Endodermal cell (in vitro differentiated cells): ENCODE data around the gene SMIM38. TPM values are rescaled to one million over a fixed set of nuclear protein-coding genes. Genes with fewer than 3 reads are reported as not detected.

Experiments used
- DNase-seq: peaks from one replicate; pipeline ENCODE4 v3.0.0-alpha.2; 2017
- H3K27ac ChIP-seq: 2 replicates; pipeline ENCODE4 v1.5.1; 2013; ENCODE audit warnings: mild to moderate bottlenecking, low read depth, low read length, moderate library complexity
- H3K27me3 ChIP-seq: 2 replicates; pipeline ENCODE4 v1.6.1; 2013; ENCODE audit warnings: mild to moderate bottlenecking, low read length, moderate library complexity; ENCODE audit not compliant: insufficient read depth, control insufficient read depth, poor library complexity, severe bottlenecking
- H3K36me3 ChIP-seq: 2 replicates; pipeline ENCODE4 v1.7.0; 2013; ENCODE audit warnings: mild to moderate bottlenecking, low read length, moderate library complexity; ENCODE audit not compliant: control insufficient read depth, insufficient read depth
- H3K4me1 ChIP-seq: one replicate; pipeline ENCODE4 v1.7.0; 2013; ENCODE audit warnings: low read length; ENCODE audit not compliant: control insufficient read depth, insufficient read depth
- H3K4me3 ChIP-seq: 2 replicates; pipeline ENCODE4 v1.5.1; 2013; ENCODE audit warnings: mild to moderate bottlenecking, low read length, moderate library complexity
- H3K9ac ChIP-seq: 2 replicates; pipeline ENCODE4 v1.6.1; 2013; ENCODE audit warnings: mild to moderate bottlenecking, low read length, moderate library complexity; ENCODE audit not compliant: poor library complexity, severe bottlenecking; ENCODE audit errors: extremely low read depth
- H3K9me3 ChIP-seq: 2 replicates; pipeline ENCODE4 v1.6.1; 2013; ENCODE audit warnings: mild to moderate bottlenecking, low read length, moderate library complexity; ENCODE audit not compliant: control insufficient read depth
- H3K27ac Mint-ChIP-seq: 2 replicates; pipeline ENCODE4 v1.8.0; 2020; ENCODE audit warnings: mixed read lengths
- H3K27me3 Mint-ChIP-seq: 2 replicates; pipeline ENCODE4 v1.8.0; 2021; ENCODE audit warnings: mild to moderate bottlenecking, mixed read lengths; ENCODE audit not compliant: insufficient read depth
- H3K36me3 Mint-ChIP-seq: 2 replicates; pipeline ENCODE4 v1.8.0; 2020; ENCODE audit warnings: low read depth, mixed read lengths
- H3K4me1 Mint-ChIP-seq: 2 replicates; pipeline ENCODE4 v1.8.0; 2020; ENCODE audit warnings: mixed read lengths
- H3K4me3 Mint-ChIP-seq: 2 replicates; pipeline ENCODE4 v1.8.0; 2020; ENCODE audit warnings: mild to moderate bottlenecking, moderate library complexity, mixed read lengths
- H3K9me3 Mint-ChIP-seq: 2 replicates; pipeline ENCODE4 v1.8.0; 2020; ENCODE audit warnings: mild to moderate bottlenecking, mixed read lengths
- WGBS, 2 experiments: methylation state at CpG; one replicate each; pipeline versions ENCODE4 v1.1.5 to v1.1.7; 2013; ENCODE audit warnings: missing lambda C conversion rate in 2 of 2, mixed read lengths in 1 of 2; ENCODE audit not compliant: insufficient coverage in 1 of 2, insufficient read length in 1 of 2; 5-methylcytosine and 5-hydroxymethylcytosine counted together
- total RNA-seq, 2 donors: library from RNA; stranded (reverse); fragmentation: NEBNext Ultra II Directional in 1 of 2; extraction: Animal tissue kit (Norgen Biotek cat#: 25700) in 1 of 2; gene quantifications; 2 replicates in 1 of 2; 3 replicates in 1 of 2; pipeline ENCODE4 v1.2.1, GENCODE V29; 2021
- TF ChIP-seq, protein P1 (sequence below): fragments of 200-600 bp; sonication (generic); conservative IDR thresholded peaks from 2 replicates; pipeline ENCODE4 v1.5.0; 2021; ENCODE audit warnings: antibody characterized with exemption, mild to moderate bottlenecking

Gene SMIM38
- total RNA-seq, 2 donors from 2014 or later: 0.20 to 0.64 TPM

DNA sequence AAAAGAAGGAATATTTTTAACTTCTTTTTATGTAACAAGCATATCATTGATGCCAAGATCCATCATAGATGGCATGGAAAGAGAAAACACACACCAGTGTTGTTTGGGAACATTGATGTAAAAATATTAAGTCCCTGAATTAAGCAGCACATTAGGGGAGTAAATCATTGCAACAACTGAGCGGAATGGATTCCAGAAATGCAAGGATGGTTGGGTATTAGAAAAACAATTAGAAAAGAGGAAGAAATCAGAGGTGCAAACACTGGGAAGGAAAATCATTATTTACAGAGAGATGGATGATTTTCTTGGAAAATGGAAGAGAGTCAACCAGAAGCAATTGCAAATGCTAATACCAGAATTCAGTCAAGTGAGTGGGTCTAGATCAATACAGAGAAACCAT, 8.1 kb downstream of the SMIM38 start:
- Histone ChIP-seq H3K4me1 (no peaks in the 10 kb centered on the region), H3K27me3 (no peaks in the 10 kb centered on the region), H3K27ac (no peak overlapping the region), H3K4me3 (no peak overlapping the region), H3K36me3 (no peaks in the 10 kb centered on the region), H3K9me3 (peaks cover 9% of the 10 kb centered on the region), H3K9ac (no peak overlapping the region)
- TF ChIP-seq, protein P1, sequence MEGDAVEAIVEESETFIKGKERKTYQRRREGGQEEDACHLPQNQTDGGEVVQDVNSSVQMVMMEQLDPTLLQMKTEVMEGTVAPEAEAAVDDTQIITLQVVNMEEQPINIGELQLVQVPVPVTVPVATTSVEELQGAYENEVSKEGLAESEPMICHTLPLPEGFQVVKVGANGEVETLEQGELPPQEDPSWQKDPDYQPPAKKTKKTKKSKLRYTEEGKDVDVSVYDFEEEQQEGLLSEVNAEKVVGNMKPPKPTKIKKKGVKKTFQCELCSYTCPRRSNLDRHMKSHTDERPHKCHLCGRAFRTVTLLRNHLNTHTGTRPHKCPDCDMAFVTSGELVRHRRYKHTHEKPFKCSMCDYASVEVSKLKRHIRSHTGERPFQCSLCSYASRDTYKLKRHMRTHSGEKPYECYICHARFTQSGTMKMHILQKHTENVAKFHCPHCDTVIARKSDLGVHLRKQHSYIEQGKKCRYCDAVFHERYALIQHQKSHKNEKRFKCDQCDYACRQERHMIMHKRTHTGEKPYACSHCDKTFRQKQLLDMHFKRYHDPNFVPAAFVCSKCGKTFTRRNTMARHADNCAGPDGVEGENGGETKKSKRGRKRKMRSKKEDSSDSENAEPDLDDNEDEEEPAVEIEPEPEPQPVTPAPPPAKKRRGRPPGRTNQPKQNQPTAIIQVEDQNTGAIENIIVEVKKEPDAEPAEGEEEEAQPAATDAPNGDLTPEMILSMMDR: no peak
- no peaks in the 10 kb centered on the region for H3K27me3 Mint-ChIP-seq
- H3K4me1 Mint-ChIP-seq: no peaks in the 10 kb centered on the region
- H3K4me3 Mint-ChIP-seq: no peak overlapping the region
- 93 to 100% methylated on average over 1 of the region's 1 CpG for WGBS, 2 experiments
- no peak for DNase-seq
- no peaks in the 10 kb centered on the region for H3K36me3 Mint-ChIP-seq
- peaks cover 5% of the 10 kb centered on the region for H3K9me3 Mint-ChIP-seq
- no peak overlapping the region for H3K27ac Mint-ChIP-seq

DNA sequence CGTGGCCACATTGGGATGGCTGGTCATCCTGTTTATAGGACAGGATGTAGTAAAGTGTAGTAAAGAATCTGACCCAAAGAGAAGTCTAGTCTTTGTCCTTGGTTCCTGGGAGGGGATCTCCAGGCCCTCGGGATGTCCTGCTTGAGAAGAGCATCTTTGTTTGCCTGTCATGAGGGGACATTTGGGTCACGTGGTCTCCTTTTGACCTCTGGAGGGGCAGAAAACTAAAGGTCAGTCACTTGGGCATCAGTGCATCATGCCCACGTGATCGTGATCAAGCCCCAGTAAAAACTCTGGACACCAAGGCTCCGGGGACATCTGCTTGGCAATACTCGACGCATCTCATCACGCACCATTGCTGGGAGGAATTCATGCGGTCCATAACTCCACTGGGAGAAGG, 9.1 kb downstream of the SMIM38 start:
- no peak overlapping the region for H3K4me3 Mint-ChIP-seq
- no peak overlapping the region for H3K27ac ChIP-seq
- H3K9me3 ChIP-seq: peaks cover 9% of the 10 kb centered on the region
- no peaks in the 10 kb centered on the region for H3K27me3 ChIP-seq
- TF ChIP-seq, protein P1: no peak
- 80 to 85% methylated on average over 9 to 10 of the region's 10 CpGs for WGBS, 2 experiments
- no peak overlapping the region for H3K9ac ChIP-seq
- H3K4me3 ChIP-seq: no peak overlapping the region
- H3K27me3 Mint-ChIP-seq: peaks cover 4% of the 10 kb centered on the region
- no peaks in the 10 kb centered on the region for H3K4me1 ChIP-seq
- H3K27ac Mint-ChIP-seq: no peak overlapping the region
- no peaks in the 10 kb centered on the region for H3K36me3 ChIP-seq
- DNase-seq: no peak
- peaks cover 5% of the 10 kb centered on the region for H3K9me3 Mint-ChIP-seq
- H3K36me3 Mint-ChIP-seq: no peaks in the 10 kb centered on the region
- no peaks in the 10 kb centered on the region for H3K4me1 Mint-ChIP-seq

DNA sequence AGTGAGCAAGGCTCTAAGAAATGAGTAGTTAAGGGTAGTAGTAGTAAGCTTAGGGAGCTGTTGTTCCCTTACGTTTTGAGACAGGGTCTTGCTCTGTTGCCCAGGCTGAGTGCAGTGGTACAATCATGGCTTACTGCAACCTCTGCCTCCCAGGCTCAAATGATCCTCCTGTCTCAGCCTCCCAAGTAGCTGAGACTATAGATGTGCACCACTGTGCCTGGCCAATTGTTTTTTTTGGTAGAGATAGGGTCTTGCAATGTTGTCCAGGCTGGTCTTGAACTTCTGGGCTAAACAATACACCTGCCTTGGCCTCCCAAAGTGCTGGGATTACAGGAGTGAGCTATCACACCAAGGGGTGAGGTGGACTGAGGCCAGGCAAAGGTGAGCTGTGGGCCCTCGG, 10.0 kb downstream of the SMIM38 start:
- H3K27ac Mint-ChIP-seq: no peak overlapping the region
- peaks cover 9% of the 10 kb centered on the region for H3K9me3 ChIP-seq
- TF ChIP-seq, protein P1: no peak
- no peak for DNase-seq
- no peak overlapping the region for H3K4me3 Mint-ChIP-seq
- H3K9ac ChIP-seq: no peak overlapping the region
- H3K9me3 Mint-ChIP-seq: peaks cover 5% of the 10 kb centered on the region
- H3K4me1 ChIP-seq: no peaks in the 10 kb centered on the region
- no peaks in the 10 kb centered on the region for H3K36me3 ChIP-seq
- no peak overlapping the region for H3K4me3 ChIP-seq
- H3K36me3 Mint-ChIP-seq: no peaks in the 10 kb centered on the region
- peaks cover 4% of the 10 kb centered on the region for H3K27me3 Mint-ChIP-seq
- H3K27me3 ChIP-seq: no peaks in the 10 kb centered on the region
- H3K27ac ChIP-seq: no peak overlapping the region
- WGBS, 2 experiments: 96% methylated on average over 2 of the region's 2 CpGs; no CpG with 5 or more reads in 1 of the 2 experiments
- H3K4me1 Mint-ChIP-seq: no peaks in the 10 kb centered on the region
